HCT116 (cell line): ENCODE measurements around the gene SPPL2C.

Experiments
- CEBPB ChIP-seq: IDR thresholded peaks from 2 replicates; pipeline ENCODE4 v1.6.1; 2012; ENCODE audit warnings: low read depth
- ZFX ChIP-seq: fragments of 450-650 bp; IDR thresholded peaks from 2 replicates; pipeline ENCODE4 v1.6.1; 2017
- ZNF274 ChIP-seq: fragments of 200-500 bp; sonication (Bioruptor generic); IDR thresholded peaks from 2 replicates; pipeline ENCODE4 v1.6.1; 2014; ENCODE audit warnings: mild to moderate bottlenecking, low read depth, low read length, inconsistent platforms
- TF ChIP-seq, protein P1 (sequence below), 3 experiments: fragments of 200-600 bp in 1 of 3; sonication (generic) in 1 of 3; IDR thresholded peaks in 2 of 3; conservative IDR thresholded peaks in 1 of 3; 2 replicates each; pipeline ENCODE4 v1.5.1; 2012 to 2017; ENCODE audit warnings: low read depth in 2 of 3, low read length in 2 of 3, antibody characterized with exemption in 1 of 3, borderline replicate concordance in 1 of 3, control low read depth in 1 of 3, mild to moderate bottlenecking in 1 of 3, mixed read lengths in 1 of 3, mixed run types in 1 of 3, moderate library complexity in 1 of 3; ENCODE audit not compliant: insufficient read depth in 1 of 3
- TF ChIP-seq, protein P2 (sequence below): IDR thresholded peaks from 2 replicates; pipeline ENCODE4 v1.6.1; 2012

DNA sequence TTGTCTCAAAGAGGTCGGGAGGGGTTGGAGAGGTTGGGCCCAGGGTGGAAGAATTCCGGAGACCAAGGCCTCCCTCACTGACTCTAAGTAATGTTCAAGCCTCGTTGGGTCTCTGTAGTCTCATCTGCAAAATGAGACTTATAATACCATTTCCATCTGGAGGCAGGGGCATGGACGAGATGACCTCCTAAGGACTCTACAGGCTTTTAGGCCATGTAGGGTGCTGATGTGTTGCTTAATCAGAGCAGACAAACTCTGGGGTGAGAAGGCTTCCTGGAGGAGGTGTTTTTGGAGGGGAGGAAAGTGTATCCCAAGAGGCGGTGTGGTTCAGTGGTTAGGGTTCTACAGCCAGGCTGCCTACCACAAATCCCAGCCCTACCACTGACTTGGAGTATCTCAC, 3.1 kb downstream of the SPPL2C start:
- TF ChIP-seq, protein P1, sequence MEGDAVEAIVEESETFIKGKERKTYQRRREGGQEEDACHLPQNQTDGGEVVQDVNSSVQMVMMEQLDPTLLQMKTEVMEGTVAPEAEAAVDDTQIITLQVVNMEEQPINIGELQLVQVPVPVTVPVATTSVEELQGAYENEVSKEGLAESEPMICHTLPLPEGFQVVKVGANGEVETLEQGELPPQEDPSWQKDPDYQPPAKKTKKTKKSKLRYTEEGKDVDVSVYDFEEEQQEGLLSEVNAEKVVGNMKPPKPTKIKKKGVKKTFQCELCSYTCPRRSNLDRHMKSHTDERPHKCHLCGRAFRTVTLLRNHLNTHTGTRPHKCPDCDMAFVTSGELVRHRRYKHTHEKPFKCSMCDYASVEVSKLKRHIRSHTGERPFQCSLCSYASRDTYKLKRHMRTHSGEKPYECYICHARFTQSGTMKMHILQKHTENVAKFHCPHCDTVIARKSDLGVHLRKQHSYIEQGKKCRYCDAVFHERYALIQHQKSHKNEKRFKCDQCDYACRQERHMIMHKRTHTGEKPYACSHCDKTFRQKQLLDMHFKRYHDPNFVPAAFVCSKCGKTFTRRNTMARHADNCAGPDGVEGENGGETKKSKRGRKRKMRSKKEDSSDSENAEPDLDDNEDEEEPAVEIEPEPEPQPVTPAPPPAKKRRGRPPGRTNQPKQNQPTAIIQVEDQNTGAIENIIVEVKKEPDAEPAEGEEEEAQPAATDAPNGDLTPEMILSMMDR (IDR thresholded peaks at IDR 0.05 in 2 of 3, conservative IDR thresholded peaks at IDR 0.05 in 1 of 3; ENCODE audit: borderline replicate concordance in 1 of 3, insufficient read depth in 1 of 3, low read depth in 2 of 3, low read length in 2 of 3): no peak
- TF ChIP-seq ZNF274 (no peak), CEBPB (no peak), ZFX (no peak)
- TF ChIP-seq, protein P2, sequence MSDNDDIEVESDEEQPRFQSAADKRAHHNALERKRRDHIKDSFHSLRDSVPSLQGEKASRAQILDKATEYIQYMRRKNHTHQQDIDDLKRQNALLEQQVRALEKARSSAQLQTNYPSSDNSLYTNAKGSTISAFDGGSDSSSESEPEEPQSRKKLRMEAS: no peak
